Calu3 (cell line): ENCODE results near the gene CFI. TPM values are rescaled to one million over a fixed set of nuclear protein-coding genes. Genes with fewer than 3 reads are reported as not detected.

Source experiments
- BruUV-seq: library from RNA; stranded (reverse); fragments of 400-500 nt; replicated peaks from 2 replicates; lab custom pipeline; 2021; lab: Mats Ljungman, UMichigan
- CTCF ChIA-PET: fragments of 300-600 bp; sonication (Branson Sonifier 250); formaldehyde crosslinking; loops from one replicate; lab custom pipeline; 2022; ENCODE audit warnings: antibody characterized with exemption; lab: Charles Lee
- DNase-seq: peaks from one replicate; pipeline ENCODE4 v3.0.0; 2022
- H3K27ac Mint-ChIP-seq: one replicate; pipeline ENCODE4 v1.8.0; 2022; ENCODE audit warnings: mixed read lengths; ENCODE audit not compliant: unreplicated experiment
- H3K27me3 Mint-ChIP-seq: one replicate; pipeline ENCODE4 v1.8.0; 2022; ENCODE audit warnings: mixed read lengths; ENCODE audit not compliant: unreplicated experiment
- H3K36me3 Mint-ChIP-seq: one replicate; pipeline ENCODE4 v1.8.0; 2022; ENCODE audit warnings: mild to moderate bottlenecking, moderate library complexity, mixed read lengths; ENCODE audit not compliant: insufficient read depth, unreplicated experiment
- H3K4me1 Mint-ChIP-seq: one replicate; pipeline ENCODE4 v1.8.0; 2022; ENCODE audit warnings: mild to moderate bottlenecking, low read depth, mixed read lengths; ENCODE audit not compliant: unreplicated experiment
- H3K4me3 Mint-ChIP-seq: one replicate; pipeline ENCODE4 v1.8.0; 2022; ENCODE audit warnings: mild to moderate bottlenecking, low read depth, moderate library complexity, mixed read lengths; ENCODE audit not compliant: unreplicated experiment
- H3K9me3 Mint-ChIP-seq: one replicate; pipeline ENCODE4 v1.8.0; 2022; ENCODE audit warnings: low read depth, mixed read lengths; ENCODE audit not compliant: unreplicated experiment
- CTCF ChIP-seq: fragments of 200-600 bp; IDR thresholded peaks from one replicate; pipeline ENCODE4 v1.8.0; 2022; ENCODE audit warnings: antibody characterized with exemption; ENCODE audit not compliant: unreplicated experiment
- intact Hi-C: fragments of 100-400 bp; cut with micrococcal nuclease; formaldehyde crosslinking; loops from one replicate; pipeline ENCODE4 v1.10.0; 2022; ENCODE audit not compliant: unreplicated experiment
- total RNA-seq: library from RNA; stranded (reverse); gene quantifications from 2 replicates; pipeline ENCODE4 v1.2.3, GENCODE V29; 2022

CFI gene
- total RNA-seq, 1 experiment from 2014 or later, result 25.8 TPM

GRCh38 chr4:109826719-109827118, 24.9 kb upstream of the CFI start:
- no peaks in the 10 kb centered on the region for H3K9me3 Mint-ChIP-seq
- no peaks in the 10 kb centered on the region for H3K27me3 Mint-ChIP-seq
- H3K4me1 Mint-ChIP-seq, result no peaks in the 10 kb centered on the region
- no peak overlapping the region for H3K4me3 Mint-ChIP-seq
- peaks cover 11% of the 10 kb centered on the region for H3K36me3 Mint-ChIP-seq
- no peak for TF ChIP-seq CTCF
- DNase-seq, result no peak
- H3K27ac Mint-ChIP-seq, result no peak overlapping the region
- CTCF ChIA-PET, result interaction anchor here (0.8 kb wide), 1 partner anchor 168 kb away, joined by 6 read pairs; no protein-coding TSS in a partner anchor
- intact Hi-C loops, result no loop called here
- BruUV-seq, result no TSS peak

GRCh38 chr4:109821185-109821584, 19.4 kb upstream of the CFI start:
- CTCF ChIA-PET, result no interaction called here
- BruUV-seq, result no TSS peak
- no peak for DNase-seq

GRCh38 chr4:109820563-109820962, 18.8 kb upstream of the CFI start:
- TF ChIP-seq CTCF, result no peak
- intact Hi-C loops, result no loop called here
- H3K9me3 Mint-ChIP-seq, result no peaks in the 10 kb centered on the region
- peaks cover 24% of the 10 kb centered on the region for H3K4me1 Mint-ChIP-seq
- peak overlapping the region; percentile 15 for H3K27ac Mint-ChIP-seq
- BruUV-seq, result no TSS peak
- peaks cover 40% of the 10 kb centered on the region for H3K36me3 Mint-ChIP-seq
- CTCF ChIA-PET, result no interaction called here
- DNase-seq, result no peak
- H3K4me3 Mint-ChIP-seq, result no peak overlapping the region
- H3K27me3 Mint-ChIP-seq, result no peaks in the 10 kb centered on the region

More at GRCh38 chr4:109821185-109821584, 19.4 kb upstream of the CFI start:
- Mint-ChIP-seq H3K4me1 (peaks cover 24% of the 10 kb centered on the region), H3K27ac (no peak overlapping the region), H3K27me3 (no peaks in the 10 kb centered on the region), H3K4me3 (no peak overlapping the region), H3K9me3 (no peaks in the 10 kb centered on the region), H3K36me3 (peaks cover 34% of the 10 kb centered on the region)
- no peak for TF ChIP-seq CTCF
- intact Hi-C loops, result no loop called here

GRCh38 chr4:109818268-109818667, 16.5 kb upstream of the CFI start:
- Mint-ChIP-seq H3K36me3 (peaks cover 47% of the 10 kb centered on the region), H3K27me3 (no peaks in the 10 kb centered on the region), H3K4me1 (peaks cover 24% of the 10 kb centered on the region), H3K4me3 (no peak overlapping the region), H3K27ac (no peak overlapping the region), H3K9me3 (no peaks in the 10 kb centered on the region)
- CTCF ChIA-PET, result interaction anchor here (0.7 kb wide), 1 partner anchor 378 kb away, joined by 3 read pairs; no protein-coding TSS in a partner anchor
- no peak for TF ChIP-seq CTCF
- BruUV-seq, result no TSS peak
- DNase-seq, result no peak
- intact Hi-C loops, result loop anchor here (5.0 kb wide), 1 partner anchor 116 kb away; the partner anchor contains the start of gene CASP6
